Measurements from ENCODE around the gene PHACTR4. TPM values are rescaled to one million over a fixed set of nuclear protein-coding genes. Genes with fewer than 3 reads are reported as not detected.
A peak's percentile ranks its signal among the peaks of the same experiment; 100 is the strongest.

Gene PHACTR4
- total and polyA plus RNA-seq, 2 of the 13 experiments (the other 11 are each of a cell fraction or from before 2014, with no cell fraction given) = 13.9 to 17.1 TPM

DNA sequence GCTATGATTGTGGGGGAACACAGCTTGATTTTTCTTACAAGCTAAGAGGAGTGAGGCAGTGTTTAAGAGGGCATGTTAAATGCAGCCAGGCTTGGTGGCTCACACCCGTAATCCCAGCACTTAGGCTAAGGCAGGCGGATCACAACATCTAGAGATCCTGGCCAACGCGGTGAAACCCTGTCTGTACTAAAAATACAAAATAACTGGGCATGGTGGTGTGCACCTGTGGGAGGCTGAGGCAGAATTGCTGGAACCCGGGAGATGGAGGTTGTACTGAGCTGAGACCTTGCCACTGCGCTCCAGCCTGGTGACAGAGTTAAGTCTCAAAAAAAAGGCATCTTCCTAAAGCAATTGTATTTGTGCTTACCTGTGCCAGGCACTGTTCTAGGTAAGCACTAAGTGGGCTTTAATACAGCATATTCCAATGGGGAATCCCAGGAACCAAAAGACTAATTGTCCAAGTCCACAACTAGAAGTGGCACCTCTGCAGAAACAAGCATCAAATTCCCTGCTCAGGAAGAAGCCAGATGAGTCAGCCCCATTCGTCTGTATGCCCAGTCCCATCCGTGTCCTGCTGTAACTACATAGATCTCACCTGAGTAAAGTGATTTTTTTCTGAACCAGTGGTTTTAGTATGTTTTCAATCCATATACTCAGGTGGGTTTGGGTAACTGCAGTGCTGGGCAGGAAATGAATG is 140.9 kb downstream of the PHACTR4 start (continued):
- no peak for TF ChIP-seq TRIM24 (CRISPR knock-in tag; IDR thresholded peaks at IDR 0.05)
- TF ChIP-seq, protein P1, sequence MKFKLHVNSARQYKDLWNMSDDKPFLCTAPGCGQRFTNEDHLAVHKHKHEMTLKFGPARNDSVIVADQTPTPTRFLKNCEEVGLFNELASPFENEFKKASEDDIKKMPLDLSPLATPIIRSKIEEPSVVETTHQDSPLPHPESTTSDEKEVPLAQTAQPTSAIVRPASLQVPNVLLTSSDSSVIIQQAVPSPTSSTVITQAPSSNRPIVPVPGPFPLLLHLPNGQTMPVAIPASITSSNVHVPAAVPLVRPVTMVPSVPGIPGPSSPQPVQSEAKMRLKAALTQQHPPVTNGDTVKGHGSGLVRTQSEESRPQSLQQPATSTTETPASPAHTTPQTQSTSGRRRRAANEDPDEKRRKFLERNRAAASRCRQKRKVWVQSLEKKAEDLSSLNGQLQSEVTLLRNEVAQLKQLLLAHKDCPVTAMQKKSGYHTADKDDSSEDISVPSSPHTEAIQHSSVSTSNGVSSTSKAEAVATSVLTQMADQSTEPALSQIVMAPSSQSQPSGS (CRISPR knock-in tag; IDR thresholded peaks at IDR 0.05) = peak; percentile 13; the same call in 1 of the 2 replicates
- no peak for TF ChIP-seq ZNF75D (CRISPR knock-in tag; IDR thresholded peaks at IDR 0.05; ENCODE audit: borderline replicate concordance)
- TF ChIP-seq NFIC (IDR thresholded peaks at IDR 0.05; ENCODE audit: low read length) = peak; percentile 39; the same call in 1 of the 2 replicates
- peak; percentile 9 for TF ChIP-seq HNRNPK (IDR thresholded peaks at IDR 0.05; ENCODE audit: low read depth, low read length, poor library complexity, severe bottlenecking)
- TF ChIP-seq, protein P2, sequence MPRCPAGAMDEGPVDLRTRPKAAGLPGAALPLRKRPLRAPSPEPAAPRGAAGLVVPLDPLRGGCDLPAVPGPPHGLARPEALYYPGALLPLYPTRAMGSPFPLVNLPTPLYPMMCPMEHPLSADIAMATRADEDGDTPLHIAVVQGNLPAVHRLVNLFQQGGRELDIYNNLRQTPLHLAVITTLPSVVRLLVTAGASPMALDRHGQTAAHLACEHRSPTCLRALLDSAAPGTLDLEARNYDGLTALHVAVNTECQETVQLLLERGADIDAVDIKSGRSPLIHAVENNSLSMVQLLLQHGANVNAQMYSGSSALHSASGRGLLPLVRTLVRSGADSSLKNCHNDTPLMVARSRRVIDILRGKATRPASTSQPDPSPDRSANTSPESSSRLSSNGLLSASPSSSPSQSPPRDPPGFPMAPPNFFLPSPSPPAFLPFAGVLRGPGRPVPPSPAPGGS (CRISPR knock-in tag; IDR thresholded peaks at IDR 0.05) = 0 out of 2 replicates have a peak, but pooled peaks have one; percentile 55
- TF ChIP-seq ZNF20 (CRISPR knock-in tag; IDR thresholded peaks at IDR 0.05) = 0 out of 2 replicates have a peak, but pooled peaks have one; percentile 17
- peak; percentile 34; the same call in 1 of the 2 replicates for TF ChIP-seq NRL (CRISPR knock-in tag; IDR thresholded peaks at IDR 0.05; ENCODE audit: borderline replicate concordance)
- TF ChIP-seq ZNF160 (CRISPR knock-in tag; IDR thresholded peaks at IDR 0.05) = no peak
- TF ChIP-seq MED1 (CRISPR knock-in tag; IDR thresholded peaks at IDR 0.05) = peak; percentile 6; the same call in 1 of the 2 replicates
- peak; percentile 53; the same call in 1 of the 2 replicates for TF ChIP-seq KDM5B (CRISPR knock-in tag; IDR thresholded peaks at IDR 0.05; ENCODE audit: borderline replicate concordance)
- TF ChIP-seq ZNF775 (CRISPR knock-in tag; IDR thresholded peaks at IDR 0.05; ENCODE audit: borderline replicate concordance) = no peak
- peak in 1 of 2 experiments; percentile 51; a peak in 1 of 4 replicates for TF ChIP-seq NR2F1 (CRISPR knock-in tag; IDR thresholded peaks at IDR 0.05)
- TF ChIP-seq ZNF431 (CRISPR knock-in tag; IDR thresholded peaks at IDR 0.05; ENCODE audit: borderline replicate concordance, low read depth) = 0 out of 2 replicates have a peak, but pooled peaks have one; percentile 76
- 0 out of 2 replicates have a peak, but pooled peaks have one; percentile 20 for TF ChIP-seq ZKSCAN8 (CRISPR knock-in tag; IDR thresholded peaks at IDR 0.05; ENCODE audit: borderline replicate concordance)
- TF ChIP-seq, protein P3, sequence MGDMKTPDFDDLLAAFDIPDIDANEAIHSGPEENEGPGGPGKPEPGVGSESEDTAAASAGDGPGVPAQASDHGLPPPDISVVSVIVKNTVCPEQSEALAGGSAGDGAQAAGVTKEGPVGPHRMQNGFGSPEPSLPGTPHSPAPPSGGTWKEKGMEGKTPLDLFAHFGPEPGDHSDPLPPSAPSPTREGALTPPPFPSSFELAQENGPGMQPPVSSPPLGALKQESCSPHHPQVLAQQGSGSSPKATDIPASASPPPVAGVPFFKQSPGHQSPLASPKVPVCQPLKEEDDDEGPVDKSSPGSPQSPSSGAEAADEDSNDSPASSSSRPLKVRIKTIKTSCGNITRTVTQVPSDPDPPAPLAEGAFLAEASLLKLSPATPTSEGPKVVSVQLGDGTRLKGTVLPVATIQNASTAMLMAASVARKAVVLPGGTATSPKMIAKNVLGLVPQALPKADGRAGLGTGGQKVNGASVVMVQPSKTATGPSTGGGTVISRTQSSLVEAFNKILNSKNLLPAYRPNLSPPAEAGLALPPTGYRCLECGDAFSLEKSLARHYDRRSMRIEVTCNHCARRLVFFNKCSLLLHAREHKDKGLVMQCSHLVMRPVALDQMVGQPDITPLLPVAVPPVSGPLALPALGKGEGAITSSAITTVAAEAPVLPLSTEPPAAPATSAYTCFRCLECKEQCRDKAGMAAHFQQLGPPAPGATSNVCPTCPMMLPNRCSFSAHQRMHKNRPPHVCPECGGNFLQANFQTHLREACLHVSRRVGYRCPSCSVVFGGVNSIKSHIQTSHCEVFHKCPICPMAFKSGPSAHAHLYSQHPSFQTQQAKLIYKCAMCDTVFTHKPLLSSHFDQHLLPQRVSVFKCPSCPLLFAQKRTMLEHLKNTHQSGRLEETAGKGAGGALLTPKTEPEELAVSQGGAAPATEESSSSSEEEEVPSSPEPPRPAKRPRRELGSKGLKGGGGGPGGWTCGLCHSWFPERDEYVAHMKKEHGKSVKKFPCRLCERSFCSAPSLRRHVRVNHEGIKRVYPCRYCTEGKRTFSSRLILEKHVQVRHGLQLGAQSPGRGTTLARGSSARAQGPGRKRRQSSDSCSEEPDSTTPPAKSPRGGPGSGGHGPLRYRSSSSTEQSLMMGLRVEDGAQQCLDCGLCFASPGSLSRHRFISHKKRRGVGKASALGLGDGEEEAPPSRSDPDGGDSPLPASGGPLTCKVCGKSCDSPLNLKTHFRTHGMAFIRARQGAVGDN (CRISPR knock-in tag; IDR thresholded peaks at IDR 0.05) = peak; percentile 41; the same call in 1 of the 2 replicates
- no peak for TF ChIP-seq FOXK2 (IDR thresholded peaks at IDR 0.05)
- TF ChIP-seq HHEX (CRISPR knock-in tag; IDR thresholded peaks at IDR 0.05) = no peak
- TF ChIP-seq DR1 (CRISPR knock-in tag; IDR thresholded peaks at IDR 0.05) = peak; percentile 44; the same call in 1 of the 2 replicates
- 0 out of 2 replicates have a peak, but pooled peaks have one; percentile 6 for TF ChIP-seq SOX13 (IDR thresholded peaks at IDR 0.05)
- TF ChIP-seq SOX13 (CRISPR knock-in tag; conservative IDR thresholded peaks at IDR 0.05 in 1 of 2, IDR thresholded peaks at IDR 0.05 in 1 of 2) = no peak; a peak in 1 of 4 replicates
- TF ChIP-seq, protein P4, sequence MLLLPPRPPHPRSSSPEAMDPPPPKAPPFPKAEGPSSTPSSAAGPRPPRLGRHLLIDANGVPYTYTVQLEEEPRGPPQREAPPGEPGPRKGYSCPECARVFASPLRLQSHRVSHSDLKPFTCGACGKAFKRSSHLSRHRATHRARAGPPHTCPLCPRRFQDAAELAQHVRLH (CRISPR knock-in tag; IDR thresholded peaks at IDR 0.05; ENCODE audit: borderline replicate concordance, low read depth) = no peak
